RPMI8226 (cell line): Measurements from ENCODE around the gene DDX41.
A peak's percentile ranks its signal among the peaks of the same experiment; 100 is the strongest.

ENCODE experiments used
- DNase-seq: peaks from one replicate; pipeline ENCODE4 v3.0.0-alpha.2; 2015

The DDX41 gene

GRCh38 chr5:177483042-177483441, 33.7 kb downstream of the DDX41 start:
- DNase-seq: no peak

GRCh38 chr5:177482359-177482795, 34.4 kb downstream of the DDX41 start:
- DNase-seq: no peak

- DNase-seq: no peak
These were observed 37.0 kb downstream of the DDX41 start for GRCh38 chr5:177479774-177480173.

GRCh38 chr5:177478711-177479646, 37.8 kb downstream of the DDX41 start:
- peak; percentile 83 for DNase-seq

- DNase-seq: no peak
These were observed 38.9 kb downstream of the DDX41 start for GRCh38 chr5:177477701-177478477.

GRCh38 chr5:177476531-177477233, 40.1 kb downstream of the DDX41 start:
- no peak for DNase-seq

- DNase-seq: no peak
These were observed 41.0 kb downstream of the DDX41 start for GRCh38 chr5:177475563-177476427.

- no peak for DNase-seq
These were observed 41.8 kb downstream of the DDX41 start for GRCh38 chr5:177474846-177475562.

- DNase-seq: no peak
These were observed 42.7 kb downstream of the DDX41 start for GRCh38 chr5:177474002-177474476.

GRCh38 chr5:177473443-177474001, 43.2 kb downstream of the DDX41 start, which contains the start of gene DBN1:
TSS of gene DBN1 (minus strand) at chr5:177473634. CDS start at chr5:177473521, 113 bp downstream.
- peak; percentile 47 for DNase-seq

GRCh38 chr5:177472460-177473442, 44.0 kb downstream of the DDX41 start:
- peak; percentile 48 for DNase-seq

GRCh38 chr5:177471610-177472356, 45.0 kb downstream of the DDX41 start:
- no peak for DNase-seq

GRCh38 chr5:177470759-177471536, 45.8 kb downstream of the DDX41 start:
- DNase-seq: no peak

GRCh38 chr5:177469750-177470525, 46.8 kb downstream of the DDX41 start:
- DNase-seq: no peak

- DNase-seq: no peak
These were observed 47.8 kb downstream of the DDX41 start for GRCh38 chr5:177468685-177469628.

- no peak for DNase-seq
These were observed 48.5 kb downstream of the DDX41 start for GRCh38 chr5:177468329-177468684.
